Right atrium auricular region (tissue), 2 donors: ENCODE results near the gene CDK5. TPM values are rescaled to one million over a fixed set of nuclear protein-coding genes. Genes with fewer than 3 reads are reported as not detected.
A peak's percentile ranks its signal among the peaks of the same experiment; 100 is the strongest.

Experiments used
- DNase-seq: peaks from one replicate; pipeline ENCODE4 v3.0.0-alpha.2; 2019; ENCODE audit warnings: low spot score
- H3K27ac ChIP-seq, 2 donors: fragments of 200-600 bp; sonication (generic); 1 replicate in 1 of 2; 2 replicates in 1 of 2; pipeline ENCODE4 v1.5.1; 2016 to 2019
- H3K27me3 ChIP-seq, 2 donors: fragments of 200-600 bp; sonication (generic); one replicate each; pipeline versions ENCODE4 v1.5.1 to v1.6.0; 2017 to 2019
- H3K36me3 ChIP-seq: fragments of 200-600 bp; sonication (generic); one replicate; pipeline ENCODE4 v1.5.1; 2016
- H3K4me1 ChIP-seq, 2 donors: fragments of 200-600 bp; sonication (generic); one replicate each; pipeline versions ENCODE4 v1.5.1 to v1.6.0; 2017 to 2019
- H3K4me3 ChIP-seq, 2 donors: fragments of 200-600 bp; sonication (generic); 1 replicate in 1 of 2; 2 replicates in 1 of 2; pipeline ENCODE4 v1.5.1; 2017 to 2019; ENCODE audit warnings: mild to moderate bottlenecking in 1 of 2, moderate library complexity in 1 of 2
- H3K9me3 ChIP-seq, 2 donors: fragments of 200-600 bp; sonication (generic); one replicate each; pipeline ENCODE4 v1.5.1; 2019
- total RNA-seq, 2 donors: library from RNA; depleted of rRNA; stranded (reverse); fragments of >200 nt; gene quantifications; one replicate each; pipeline ENCODE4 v1.1.0, GENCODE V29; 2016
- TF ChIP-seq, protein P1 (sequence below), 2 donors: fragments of 200-600 bp; sonication (generic); IDR thresholded peaks; one replicate each; pipeline ENCODE4 v1.5.1; 2019; ENCODE audit warnings: antibody characterized with exemption in 2 of 2

CDK5 gene
- total RNA-seq, 2 donors from 2014 or later: 4.4 to 4.9 TPM

DNA sequence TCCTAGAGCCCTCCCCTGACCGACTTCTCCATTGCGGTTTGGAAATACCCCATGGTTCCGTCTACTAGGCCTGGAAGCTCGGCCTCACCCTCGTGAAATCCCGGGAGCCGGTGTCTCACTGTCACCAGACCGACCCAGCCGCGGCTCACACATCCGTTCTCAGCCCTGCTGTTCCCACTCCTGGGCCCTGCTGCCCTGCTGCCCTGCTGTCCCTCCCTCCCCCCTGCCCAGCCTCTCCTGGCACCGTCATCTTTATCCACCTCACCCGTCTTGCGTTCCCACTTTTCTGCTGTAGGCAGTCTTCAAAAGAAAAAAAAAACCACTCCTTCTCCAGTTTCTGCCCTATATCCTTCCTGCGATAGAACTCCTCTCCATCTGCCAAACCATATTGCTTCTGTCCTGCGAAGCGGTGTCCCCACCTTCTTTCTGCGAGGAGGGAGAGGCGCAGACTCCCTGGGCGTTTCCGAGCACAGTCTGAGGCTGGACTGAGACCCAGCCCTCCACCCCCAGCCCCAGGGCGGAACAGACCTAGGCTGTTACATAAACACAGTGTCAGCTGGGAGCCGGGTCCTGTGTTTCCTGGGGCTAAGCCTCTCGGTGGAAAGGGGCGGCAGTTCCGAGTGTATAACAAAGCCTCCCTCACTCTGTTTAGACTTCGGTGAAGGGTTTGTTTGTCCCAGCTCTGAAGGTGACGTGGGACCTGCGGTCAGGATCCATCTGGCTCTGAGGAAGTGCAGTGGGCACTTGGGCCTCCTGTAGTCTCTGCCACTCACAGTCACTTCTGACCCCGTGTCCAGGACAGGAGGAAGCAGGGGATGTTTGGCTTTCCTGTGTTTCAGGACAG, 31.4 kb upstream of the CDK5 start:
- peaks cover 4 to 57% of the 10 kb centered on the region in 2 donors for H3K4me1 ChIP-seq

DNA sequence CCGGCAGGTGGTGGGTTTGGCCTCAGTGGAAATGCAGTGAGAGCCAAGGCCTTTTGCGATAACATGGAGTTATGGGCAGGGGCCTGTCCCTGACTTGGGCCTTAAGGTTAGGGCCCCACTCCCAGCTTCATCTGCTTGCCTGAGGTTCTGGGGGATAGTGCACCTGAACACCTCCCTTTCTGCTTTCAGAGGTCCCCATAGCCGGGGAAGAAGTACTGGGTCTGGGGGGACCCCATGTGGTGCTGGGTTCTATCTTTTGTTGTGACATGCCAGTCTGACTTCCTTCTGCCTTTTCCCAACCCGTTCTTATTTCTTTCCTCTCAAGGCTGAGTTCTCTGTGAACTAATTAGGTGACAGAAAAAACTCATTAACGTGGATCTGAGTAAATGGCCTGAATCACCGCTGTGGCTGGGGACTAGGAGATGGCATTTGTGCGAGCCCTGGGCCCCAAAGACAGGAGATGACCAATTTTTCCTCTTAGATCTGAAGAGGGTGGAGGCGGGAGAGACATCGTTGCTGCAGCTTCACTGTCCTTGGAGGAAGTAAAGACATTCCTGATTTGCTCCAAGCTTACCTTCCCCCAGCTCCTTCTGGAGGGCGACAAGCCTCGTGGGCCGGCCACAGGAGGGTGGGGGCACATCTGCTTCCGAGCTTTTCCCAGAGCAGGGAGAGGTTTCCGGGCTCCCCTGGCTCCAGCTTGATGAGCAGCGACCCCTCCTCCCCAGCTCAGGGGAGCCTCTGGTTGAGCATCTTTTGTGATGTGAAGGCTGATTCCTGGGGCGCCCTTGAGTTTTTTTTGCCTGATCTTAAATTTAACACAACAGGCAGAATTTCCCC, 30.5 kb upstream of the CDK5 start:
- Histone ChIP-seq H3K9me3 (no peaks in the 10 kb centered on the region), H3K36me3 (no peaks in the 10 kb centered on the region), H3K27ac (peak overlapping the region; percentile 89 to 90), H3K4me3 (peak overlapping the region; percentile 58 to 79), H3K27me3 (no peaks in the 10 kb centered on the region), H3K4me1 (peaks cover 4 to 64% of the 10 kb centered on the region in 2 donors)
- TF ChIP-seq, protein P1, sequence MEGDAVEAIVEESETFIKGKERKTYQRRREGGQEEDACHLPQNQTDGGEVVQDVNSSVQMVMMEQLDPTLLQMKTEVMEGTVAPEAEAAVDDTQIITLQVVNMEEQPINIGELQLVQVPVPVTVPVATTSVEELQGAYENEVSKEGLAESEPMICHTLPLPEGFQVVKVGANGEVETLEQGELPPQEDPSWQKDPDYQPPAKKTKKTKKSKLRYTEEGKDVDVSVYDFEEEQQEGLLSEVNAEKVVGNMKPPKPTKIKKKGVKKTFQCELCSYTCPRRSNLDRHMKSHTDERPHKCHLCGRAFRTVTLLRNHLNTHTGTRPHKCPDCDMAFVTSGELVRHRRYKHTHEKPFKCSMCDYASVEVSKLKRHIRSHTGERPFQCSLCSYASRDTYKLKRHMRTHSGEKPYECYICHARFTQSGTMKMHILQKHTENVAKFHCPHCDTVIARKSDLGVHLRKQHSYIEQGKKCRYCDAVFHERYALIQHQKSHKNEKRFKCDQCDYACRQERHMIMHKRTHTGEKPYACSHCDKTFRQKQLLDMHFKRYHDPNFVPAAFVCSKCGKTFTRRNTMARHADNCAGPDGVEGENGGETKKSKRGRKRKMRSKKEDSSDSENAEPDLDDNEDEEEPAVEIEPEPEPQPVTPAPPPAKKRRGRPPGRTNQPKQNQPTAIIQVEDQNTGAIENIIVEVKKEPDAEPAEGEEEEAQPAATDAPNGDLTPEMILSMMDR (IDR thresholded peaks at IDR 0.05): no peak
- DNase-seq: no peak

More for the DNA sequence above, 31.4 kb upstream of the CDK5 start:
- peak overlapping the region; percentile 89 to 90 for H3K27ac ChIP-seq
- no peaks in the 10 kb centered on the region for H3K36me3 ChIP-seq
- TF ChIP-seq, protein P1 (IDR thresholded peaks at IDR 0.05): no peak
- H3K9me3 ChIP-seq: no peaks in the 10 kb centered on the region
- no peaks in the 10 kb centered on the region for H3K27me3 ChIP-seq
- DNase-seq: peak; percentile 88
- H3K4me3 ChIP-seq: peak overlapping the region; percentile 4 to 79

DNA sequence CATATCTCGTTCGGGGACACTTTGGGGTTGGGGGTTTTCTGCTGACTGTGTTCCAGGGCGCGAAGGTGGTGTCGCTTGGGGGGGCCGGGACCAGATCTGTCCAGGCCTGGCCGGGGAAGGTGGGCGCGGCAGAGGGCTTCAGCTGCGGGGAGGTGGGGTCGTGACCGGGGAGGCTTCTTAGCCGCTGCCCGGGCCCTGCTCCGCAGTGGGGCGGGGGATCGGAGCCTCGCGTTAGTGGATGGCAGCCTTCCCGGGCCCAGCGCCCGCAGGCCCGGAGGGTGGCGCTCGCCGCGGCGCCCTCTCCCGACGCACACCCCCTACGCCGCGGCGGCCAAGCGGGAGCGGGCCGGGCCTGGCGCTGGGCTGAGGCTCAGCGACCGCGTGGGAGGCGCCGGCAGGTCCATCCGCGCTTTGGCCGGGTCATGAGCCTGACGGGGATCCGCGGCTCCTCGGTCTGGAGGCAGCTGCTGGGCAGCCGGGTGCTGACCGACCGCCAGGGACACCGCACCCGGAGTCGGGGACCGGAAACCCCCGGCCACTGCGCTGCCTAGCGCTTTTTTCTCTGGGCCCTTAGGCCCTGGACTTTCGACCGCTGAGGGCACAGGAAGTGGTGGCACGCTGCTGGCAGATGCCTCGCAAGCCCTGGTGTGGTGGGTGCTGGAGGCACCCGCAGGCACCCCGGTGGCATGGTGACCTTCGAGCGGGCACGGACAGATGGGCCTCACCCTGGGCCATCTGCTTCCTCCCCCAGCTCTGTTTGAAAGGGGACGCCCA, 29.7 kb upstream of the CDK5 start:
- TF ChIP-seq, protein P1 (IDR thresholded peaks at IDR 0.05): peak in 1 of 2 donors; percentile 67
- H3K4me1 ChIP-seq: peaks cover 4 to 69% of the 10 kb centered on the region in 2 donors

DNA sequence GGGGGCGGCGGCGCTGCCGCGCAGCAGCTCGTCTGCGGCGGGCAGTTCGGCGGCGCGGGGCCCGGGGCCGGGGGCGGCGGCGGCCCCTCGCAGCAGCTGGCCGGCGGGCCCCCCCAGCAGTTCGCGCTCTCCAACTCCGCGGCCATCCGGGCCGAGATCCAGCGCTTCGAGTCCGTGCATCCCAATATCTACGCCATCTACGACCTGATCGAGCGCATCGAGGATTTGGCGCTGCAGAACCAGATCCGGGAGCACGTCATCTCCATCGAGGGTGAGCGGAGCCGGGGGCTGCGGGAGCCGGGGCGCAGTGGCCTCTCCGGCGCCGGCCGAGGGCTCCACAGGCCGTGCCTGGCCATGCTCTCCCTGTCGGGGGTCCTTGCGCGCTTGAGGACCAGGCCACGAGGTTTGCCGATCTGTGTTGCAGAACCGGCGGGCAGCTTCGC, 29.1 kb upstream of the CDK5 start:
- H3K4me1 ChIP-seq: peaks cover 4 to 73% of the 10 kb centered on the region in 2 donors
- H3K9me3 ChIP-seq: no peaks in the 10 kb centered on the region
- H3K4me3 ChIP-seq: peak overlapping the region; percentile 58 to 79
- no peak for DNase-seq
- no peaks in the 10 kb centered on the region for H3K27me3 ChIP-seq
- TF ChIP-seq, protein P1 (IDR thresholded peaks at IDR 0.05): no peak
- no peaks in the 10 kb centered on the region for H3K36me3 ChIP-seq
- peak overlapping the region; percentile 89 to 90 for H3K27ac ChIP-seq

More for the DNA sequence above, 29.7 kb upstream of the CDK5 start:
- Histone ChIP-seq H3K9me3 (no peaks in the 10 kb centered on the region), H3K27ac (peak overlapping the region; percentile 89 to 90), H3K36me3 (no peaks in the 10 kb centered on the region), H3K4me3 (peak overlapping the region; percentile 58 to 79), H3K27me3 (no peaks in the 10 kb centered on the region)
- no peak for DNase-seq
